GM12872 (cell line): Measurements from ENCODE around the gene METTL15.

ENCODE experiments used
- CTCF ChIP-seq: IDR thresholded peaks from 3 replicates; pipeline ENCODE4 v1.5.1; 2011; ENCODE audit warnings: low read depth, mild to moderate bottlenecking, low read length, moderate library complexity; ENCODE audit not compliant: insufficient read depth

Gene METTL15

DNA sequence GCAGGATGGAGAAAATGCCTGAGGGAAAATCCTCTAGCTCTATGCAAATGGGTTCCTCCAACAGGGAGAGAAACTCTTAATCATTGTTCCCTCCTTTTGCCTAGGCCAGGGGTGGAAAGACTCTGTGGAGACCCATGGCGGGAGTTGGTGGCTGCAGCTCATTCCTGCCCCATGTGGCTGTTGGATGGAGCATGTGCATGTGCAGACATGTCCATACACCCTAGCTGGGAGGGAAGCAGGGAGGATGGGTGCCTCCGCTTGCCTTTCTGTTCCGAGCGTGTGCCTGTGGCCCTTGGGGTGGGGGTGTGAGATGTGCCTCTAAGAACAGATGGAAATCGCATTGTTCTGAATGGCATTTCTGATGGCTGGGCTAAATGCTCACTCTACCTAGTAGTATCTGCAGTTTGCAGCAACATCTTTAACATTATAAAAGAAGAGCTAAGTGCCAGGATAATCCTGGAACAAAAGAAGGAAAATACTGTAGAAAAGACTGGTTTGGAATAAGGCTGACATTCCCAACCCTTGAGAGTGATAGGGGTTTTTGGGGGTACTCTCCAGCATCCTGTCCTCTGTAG lies 31.7 kb downstream of the METTL15 start:
- no peak for TF ChIP-seq CTCF

DNA sequence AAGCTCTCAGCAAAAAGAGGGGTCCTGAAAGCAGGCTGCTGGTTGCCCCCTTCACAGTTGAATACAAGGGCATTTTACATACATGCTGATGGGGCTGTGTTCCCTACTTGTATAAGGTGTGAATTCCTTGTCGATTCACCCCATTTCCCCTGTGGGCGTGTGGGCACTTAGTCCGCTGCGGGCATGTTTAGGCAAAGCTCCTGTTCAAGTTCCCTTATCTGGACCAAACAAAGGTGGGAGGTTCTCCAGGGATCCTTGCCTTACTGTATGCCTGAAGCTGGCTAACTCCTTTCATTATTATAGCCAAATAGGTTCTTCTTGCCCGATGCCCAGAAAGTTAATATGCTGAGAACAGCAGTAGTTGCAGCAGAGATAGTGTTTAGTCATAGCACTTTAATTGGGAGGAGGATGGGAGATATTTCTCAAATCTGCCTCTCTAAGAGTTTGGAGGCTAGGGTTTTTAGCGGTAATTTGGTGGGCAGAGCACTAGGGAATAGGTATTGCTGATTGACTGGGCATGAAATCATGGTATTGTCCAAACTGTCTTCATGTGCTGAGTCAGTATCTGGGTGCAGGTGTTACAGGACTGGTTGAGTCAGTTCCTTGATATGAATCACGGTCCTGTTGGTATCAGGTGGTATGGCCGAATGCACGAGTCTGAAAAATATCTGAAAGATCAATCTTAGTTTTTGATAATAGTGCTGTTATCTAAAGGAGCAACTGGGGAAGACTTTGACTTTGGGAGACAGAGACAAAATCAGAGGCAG lies 32.7 kb downstream of the METTL15 start:
- no peak for TF ChIP-seq CTCF

DNA sequence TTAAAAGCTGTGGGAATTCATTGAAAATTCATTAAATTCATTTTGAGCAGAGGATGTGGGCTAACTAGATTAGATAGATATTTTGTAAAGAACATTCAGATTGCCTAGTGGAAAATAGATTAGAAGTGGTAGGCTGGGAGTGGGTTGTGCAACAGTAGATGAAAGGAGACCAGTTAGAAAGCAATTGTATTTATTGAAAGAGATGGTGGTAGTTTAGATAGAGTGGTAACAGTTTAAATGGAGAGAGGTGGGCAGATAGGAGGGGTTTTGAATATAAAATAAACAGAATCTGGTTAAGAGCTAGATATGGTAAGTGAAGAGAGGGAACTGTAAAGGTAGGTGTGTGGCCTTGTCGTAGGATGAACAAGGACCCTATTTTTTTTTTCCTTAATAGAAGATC lies 34.5 kb downstream of the METTL15 start:
- no peak for TF ChIP-seq CTCF

GRCh38 chr11:28144808-28145207 lies 36.6 kb downstream of the METTL15 start:
- no peak for TF ChIP-seq CTCF

DNA sequence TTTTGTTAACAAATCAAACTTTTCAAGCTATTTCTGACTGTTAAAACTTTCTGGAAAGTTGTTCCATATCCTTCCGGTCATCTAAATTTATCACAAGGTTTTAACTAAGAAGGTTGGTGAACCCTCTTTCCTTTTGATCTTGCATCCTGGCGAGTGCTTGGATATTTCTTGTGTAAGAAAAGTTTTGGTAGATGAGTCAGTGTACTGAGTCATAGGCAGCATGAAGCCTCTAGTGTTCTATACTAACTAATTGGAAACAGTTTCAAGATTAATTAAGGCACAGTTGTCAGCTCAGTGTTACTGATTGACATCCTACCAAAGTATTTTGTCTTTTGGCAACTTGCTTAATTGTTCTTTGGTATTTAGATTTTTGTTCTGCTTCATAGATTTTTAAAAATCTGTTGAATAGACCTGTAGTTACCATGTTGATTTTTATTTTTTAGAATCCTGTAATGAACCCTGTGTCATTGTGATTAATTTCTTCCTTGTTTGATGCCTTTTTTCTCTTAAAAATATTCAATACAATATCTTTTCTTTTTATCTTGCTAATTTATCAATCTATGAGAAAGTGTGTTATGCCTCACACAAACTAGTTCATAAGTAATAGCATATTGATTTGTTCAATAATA lies 38.0 kb downstream of the METTL15 start:
- no peak for TF ChIP-seq CTCF

DNA sequence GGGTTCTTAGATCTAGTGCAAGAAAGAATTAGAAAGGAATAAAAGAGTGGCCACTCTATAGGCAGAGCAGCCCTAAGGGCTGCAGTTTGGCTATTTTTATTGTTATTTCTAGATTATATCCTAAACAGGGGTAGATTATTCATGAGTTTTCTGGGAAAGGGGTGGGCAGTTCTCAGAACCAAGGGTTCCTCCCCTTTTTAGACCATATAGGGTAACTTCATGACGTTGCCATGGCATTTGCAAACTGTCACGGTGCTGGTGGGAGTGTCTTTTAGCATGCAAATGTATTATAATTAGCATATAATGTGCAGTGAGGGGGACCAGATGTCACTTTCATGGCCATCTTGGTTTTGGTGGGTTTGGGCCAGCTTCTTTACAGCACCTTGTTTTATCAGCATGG lies 44.6 kb downstream of the METTL15 start:
- TF ChIP-seq CTCF, result no peak

DNA sequence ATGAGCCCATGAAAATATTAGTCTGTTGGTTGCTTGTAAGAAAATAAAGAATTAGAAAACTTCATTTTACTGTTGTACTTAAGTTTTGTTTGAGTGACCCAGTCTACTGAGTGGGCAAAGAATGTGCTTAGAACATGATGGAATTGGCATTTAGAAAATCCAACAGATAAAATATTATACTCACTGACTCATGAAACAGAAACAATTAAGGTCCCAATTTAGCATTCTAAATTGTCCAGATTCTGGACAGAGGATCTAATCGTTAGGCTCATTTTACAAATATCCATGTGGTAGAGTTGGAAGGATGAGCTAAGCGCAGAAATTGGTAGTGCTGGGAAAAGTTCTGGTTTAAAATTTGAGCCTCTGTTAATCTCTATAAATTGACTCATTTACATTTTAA lies 45.4 kb downstream of the METTL15 start:
- no peak for TF ChIP-seq CTCF
